Small intestine (tissue), 7 donors: ENCODE data around the gene SSH2. TPM values are rescaled to one million over a fixed set of nuclear protein-coding genes. Genes with fewer than 3 reads are reported as not detected.

Experiments used
- DNase-seq, 2 donors: peaks; one replicate each; pipeline versions ENCODE4 v3.0.0 to v3.0.0-alpha.2; 2013
- FAIRE-seq: peaks from 2 replicates; lab custom pipeline; 2012; peaks lifted over from hg19 to GRCh38; lab: Jason Lieb, UNC
- H3K27ac ChIP-seq, 3 donors: one replicate each; pipeline ENCODE4 v1.5.1; 2013; ENCODE audit warnings: low read length in 2 of 3, mild to moderate bottlenecking in 2 of 3, control low read depth in 1 of 3, inconsistent platforms in 1 of 3, low read depth in 1 of 3, moderate library complexity in 1 of 3
- H3K27me3 ChIP-seq, 3 donors: one replicate each; pipeline ENCODE4 v1.6.1; 2013; ENCODE audit warnings: low read length in 3 of 3, inconsistent platforms in 1 of 3; ENCODE audit not compliant: control insufficient read depth in 3 of 3, insufficient read depth in 3 of 3
- H3K36me3 ChIP-seq, 3 donors: one replicate each; pipeline ENCODE4 v1.6.1; 2013; ENCODE audit warnings: low read length in 3 of 3, inconsistent platforms in 1 of 3, low read depth in 1 of 3, mild to moderate bottlenecking in 1 of 3, moderate library complexity in 1 of 3; ENCODE audit not compliant: control insufficient read depth in 3 of 3, insufficient read depth in 2 of 3
- H3K4me1 ChIP-seq, 3 donors: one replicate each; pipeline ENCODE4 v1.6.1; 2013; ENCODE audit warnings: low read length in 2 of 3, inconsistent platforms in 1 of 3, low read depth in 1 of 3, mild to moderate bottlenecking in 1 of 3, moderate library complexity in 1 of 3; ENCODE audit not compliant: control insufficient read depth in 3 of 3, insufficient read depth in 2 of 3
- H3K4me3 ChIP-seq, 3 donors: one replicate each; pipeline ENCODE4 v1.5.1; 2013; ENCODE audit warnings: low read length in 3 of 3, control low read depth in 1 of 3, inconsistent platforms in 1 of 3, low read depth in 1 of 3, mild to moderate bottlenecking in 1 of 3, moderate library complexity in 1 of 3
- H3K9me3 ChIP-seq, 2 donors: one replicate each; pipeline ENCODE4 v1.6.1; 2013; ENCODE audit warnings: low read depth in 1 of 2, low read length in 1 of 2; ENCODE audit not compliant: control insufficient read depth in 2 of 2, insufficient read depth in 1 of 2
- WGBS, 3 donors: extraction: QIAGEN DNeasy Blood & Tissue Kit; methylation state at CpG; one replicate each; pipeline ENCODE4 v1.1.7; 2013; 5-methylcytosine and 5-hydroxymethylcytosine counted together
- polyA plus RNA-seq, 4 donors: library from polyadenylated mRNA; stranded (reverse) in 3 of 4; unstranded in 1 of 4; fragments of 200-250 nt in 3 of 4; fragments of 120-200 nt in 1 of 4; gene quantifications; one replicate each; pipeline versions ENCODE4 v1.2.1 to v1.2.3, GENCODE V29; 2013
- donor health status: healthy with polysubstance abuse.
- donor health status: control.
- donor health status: control.
- donor health status: Bipolar disorder and iron deficiency.
- donor health status: healthy.

Gene SSH2
- polyA plus RNA-seq, 4 donors: 11.6 to 18.9 (median 13.6) TPM

DNA sequence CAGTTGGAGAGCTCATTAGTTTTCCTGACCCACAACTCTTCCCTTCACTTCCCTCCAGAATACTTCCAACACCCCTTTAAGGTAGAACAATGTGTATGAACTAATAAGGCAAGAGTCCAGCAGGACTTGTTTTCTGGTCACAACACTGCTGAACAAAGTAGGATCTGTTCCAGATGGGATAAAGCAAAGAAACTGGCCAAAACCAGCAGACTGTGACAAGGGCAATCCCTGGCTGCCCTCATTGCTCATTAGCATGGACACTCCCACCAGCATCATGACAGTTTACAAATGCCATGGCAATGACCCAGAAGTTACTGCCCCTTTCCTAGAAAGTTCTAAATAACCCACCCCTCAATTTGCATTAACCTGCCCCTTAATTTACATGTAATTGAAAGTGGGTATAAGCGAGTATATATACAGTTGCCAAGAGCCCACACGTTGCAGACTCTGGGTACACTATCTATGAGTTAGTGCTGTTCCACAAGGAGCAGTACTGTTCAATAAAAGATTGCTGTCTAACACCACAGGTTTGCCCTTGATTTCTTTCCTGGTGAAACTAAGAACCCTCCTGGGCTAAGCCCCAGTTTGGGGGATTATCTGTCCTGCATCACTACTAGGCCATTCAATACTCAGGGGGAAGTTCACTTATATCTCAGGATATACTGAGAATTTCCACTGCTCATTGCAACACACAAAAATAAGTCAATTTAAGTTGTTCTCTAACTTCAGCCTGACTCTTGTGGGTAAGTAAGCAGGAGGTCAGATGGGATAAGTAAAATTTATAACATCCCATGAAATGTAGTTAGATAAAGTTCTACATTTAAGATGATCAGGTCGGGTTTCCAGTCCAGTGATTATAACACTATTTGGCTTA, 82.3 kb downstream of the SSH2 start:
- H3K27ac ChIP-seq: no peak overlapping the region
- DNase-seq: no peak
- no peak for FAIRE-seq

DNA sequence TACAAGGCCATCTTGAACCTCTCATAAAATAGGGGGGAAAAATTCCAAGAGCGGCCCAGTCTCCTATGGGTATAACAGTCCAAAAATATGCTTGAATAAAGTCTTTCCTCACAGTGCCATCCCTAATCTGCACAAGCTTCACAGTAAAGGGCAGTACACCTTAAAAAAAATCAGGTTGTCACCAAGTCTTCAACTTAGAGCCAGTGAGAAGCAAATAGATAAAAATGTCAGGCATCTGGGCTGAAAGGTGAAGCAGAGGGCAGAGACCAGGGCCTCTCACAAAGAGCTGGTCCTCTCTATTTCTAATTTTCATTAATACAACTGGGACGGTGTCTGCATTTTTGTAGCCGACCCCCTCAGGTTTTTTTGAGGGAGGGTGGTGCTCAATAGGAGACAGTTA, 82.9 kb downstream of the SSH2 start:
- Histone ChIP-seq H3K27ac (no peak overlapping the region), H3K9me3 (no peaks in the 10 kb centered on the region), H3K27me3 (no peaks in the 10 kb centered on the region), H3K4me1 (peaks cover 5 to 9% (median 6%) of the 10 kb centered on the region in 3 donors), H3K36me3 (no peaks in the 10 kb centered on the region), H3K4me3 (no peak overlapping the region)
- FAIRE-seq: no peak
- no peak for DNase-seq
- WGBS, 3 donors: 90 to 94% (median 92%) methylated on average over 3 of the region's 3 CpGs

More for the DNA sequence above, 82.3 kb downstream of the SSH2 start:
- no peaks in the 10 kb centered on the region for H3K36me3 ChIP-seq
- H3K9me3 ChIP-seq: no peaks in the 10 kb centered on the region
- WGBS, 3 donors: 82 to 88% (median 84%) methylated on average over 3 of the region's 3 CpGs
- no peaks in the 10 kb centered on the region for H3K27me3 ChIP-seq
- H3K4me3 ChIP-seq: no peak overlapping the region
- peaks cover 5 to 9% (median 6%) of the 10 kb centered on the region in 3 donors for H3K4me1 ChIP-seq

DNA sequence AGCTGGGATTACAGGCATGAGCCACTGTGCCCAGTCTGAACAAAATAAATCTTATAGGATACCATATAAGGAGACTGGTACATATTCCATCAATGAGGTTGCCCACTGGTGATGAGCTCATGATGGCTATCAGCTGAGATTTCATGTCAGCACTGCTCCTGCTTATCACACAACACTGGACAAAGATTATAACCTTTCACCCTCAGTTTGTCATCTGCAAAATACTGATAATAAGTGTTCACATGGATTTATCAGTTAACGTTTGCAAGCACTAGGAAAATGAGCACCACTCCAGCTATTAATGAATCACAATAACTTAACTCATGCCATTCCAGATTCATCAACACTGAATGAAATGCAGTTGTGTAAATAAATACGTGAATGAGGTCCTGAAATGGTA, 83.7 kb downstream of the SSH2 start:
- 44 to 66% (median 63%) methylated on average over 2 of the region's 2 CpGs for WGBS, 3 donors
- Histone ChIP-seq H3K4me1 (peaks cover 5 to 9% (median 6%) of the 10 kb centered on the region in 3 donors), H3K27me3 (no peaks in the 10 kb centered on the region), H3K9me3 (no peaks in the 10 kb centered on the region), H3K36me3 (no peaks in the 10 kb centered on the region), H3K4me3 (no peak overlapping the region), H3K27ac (no peak overlapping the region)
- DNase-seq: no peak
- FAIRE-seq: no peak

DNA sequence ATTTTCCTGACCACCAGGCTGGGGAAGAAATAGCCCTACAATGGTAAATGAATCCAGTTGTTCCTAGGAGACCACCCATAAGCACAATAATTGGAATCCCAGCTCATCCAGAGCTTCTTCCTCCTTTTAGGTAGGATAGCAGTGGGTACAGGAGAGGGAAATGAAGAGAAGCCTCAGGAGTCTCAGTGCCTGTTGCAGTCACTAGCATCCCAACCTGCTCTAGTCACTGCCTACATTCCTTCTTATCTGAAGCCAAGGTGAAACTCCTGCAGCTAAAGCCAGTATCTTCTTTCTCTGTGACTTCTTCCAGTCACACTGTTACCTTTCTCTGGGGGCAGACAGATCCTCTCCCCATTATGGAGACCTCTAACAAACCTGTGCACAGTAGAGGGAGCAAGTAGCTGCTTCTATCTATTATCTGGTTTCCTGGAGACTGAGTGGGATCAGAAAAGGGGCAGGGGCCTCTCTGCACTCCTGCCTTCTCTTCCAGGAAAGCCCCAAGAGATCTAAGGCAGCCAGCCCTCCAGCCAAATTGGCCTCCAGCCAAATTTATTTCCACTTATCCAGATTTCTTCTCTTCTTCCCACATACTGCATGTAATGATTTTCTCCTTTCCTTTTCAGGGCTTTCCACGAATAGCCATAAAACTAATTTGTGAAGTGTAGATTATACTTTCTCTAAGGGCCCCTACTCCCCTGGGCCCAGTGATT, 85.5 kb downstream of the SSH2 start:
- 38 to 48% (median 42%) methylated on average over 1 of the region's 1 CpG for WGBS, 3 donors
- Histone ChIP-seq H3K4me3 (no peak overlapping the region), H3K27me3 (no peaks in the 10 kb centered on the region), H3K9me3 (no peaks in the 10 kb centered on the region), H3K4me1 (peaks cover 5 to 8% (median 6%) of the 10 kb centered on the region in 3 donors), H3K36me3 (no peaks in the 10 kb centered on the region), H3K27ac (peak overlapping the region in 1 of 3 donors; percentile 3)
- no peak for FAIRE-seq
- DNase-seq: peak in 1 of 2 donors; percentile 44

DNA sequence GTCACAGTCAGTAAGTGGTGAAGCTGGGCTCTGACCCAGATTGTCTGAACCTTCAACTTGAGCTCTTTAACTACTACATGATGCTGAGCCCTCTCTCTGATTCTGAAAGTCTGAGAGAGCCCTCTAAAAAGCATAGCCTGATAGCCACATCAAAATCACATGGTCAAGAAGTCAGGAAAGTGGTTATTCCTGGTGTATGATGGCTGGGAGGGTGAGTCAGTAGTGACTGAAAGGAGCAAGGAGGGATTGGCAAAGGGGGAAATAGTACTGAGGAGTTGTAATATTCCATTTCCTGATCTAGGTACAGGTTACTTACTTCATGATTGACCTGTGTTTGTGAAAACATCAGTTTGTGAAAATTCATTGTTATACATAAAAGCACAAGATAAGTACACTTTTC, 89.1 kb downstream of the SSH2 start:
- no peaks in the 10 kb centered on the region for H3K27me3 ChIP-seq
- no peak overlapping the region for H3K27ac ChIP-seq
- H3K4me3 ChIP-seq: no peak overlapping the region
- DNase-seq (no peak), FAIRE-seq (no peak)
- no peaks in the 10 kb centered on the region for H3K9me3 ChIP-seq
- H3K36me3 ChIP-seq: peaks cover 0 to 16% (median 0%) of the 10 kb centered on the region in 3 donors
- peaks cover 0 to 7% (median 0%) of the 10 kb centered on the region in 3 donors for H3K4me1 ChIP-seq

DNA sequence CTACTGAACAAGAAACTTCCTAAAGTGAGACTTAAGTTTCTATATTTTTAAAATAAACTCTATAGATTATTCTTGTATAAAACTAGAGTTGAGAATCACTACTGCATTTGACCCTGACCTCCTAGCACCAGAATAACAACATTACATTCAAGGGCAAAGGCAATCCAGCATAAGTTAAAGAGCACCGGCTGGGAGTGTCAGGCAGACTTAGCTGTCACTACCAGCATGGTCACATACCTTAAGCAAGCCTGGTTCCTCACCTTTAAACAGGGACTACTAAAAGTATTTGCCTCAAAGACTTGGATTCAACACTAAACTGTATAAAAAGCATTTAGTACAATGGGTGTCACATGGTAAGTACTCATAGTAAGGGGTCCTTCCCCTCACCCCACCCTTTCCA, 90.4 kb downstream of the SSH2 start:
- DNase-seq (no peak), FAIRE-seq (no peak)
- no peaks in the 10 kb centered on the region for H3K27me3 ChIP-seq
- no peak overlapping the region for H3K4me3 ChIP-seq
- peaks cover 0 to 8% (median 0%) of the 10 kb centered on the region in 3 donors for H3K4me1 ChIP-seq
- WGBS, 3 donors: 75 to 92% (median 83%) methylated on average over 1 of the region's 1 CpG
- H3K9me3 ChIP-seq: no peaks in the 10 kb centered on the region
- H3K27ac ChIP-seq: no peak overlapping the region
- H3K36me3 ChIP-seq: peaks cover 0 to 16% (median 0%) of the 10 kb centered on the region in 3 donors

DNA sequence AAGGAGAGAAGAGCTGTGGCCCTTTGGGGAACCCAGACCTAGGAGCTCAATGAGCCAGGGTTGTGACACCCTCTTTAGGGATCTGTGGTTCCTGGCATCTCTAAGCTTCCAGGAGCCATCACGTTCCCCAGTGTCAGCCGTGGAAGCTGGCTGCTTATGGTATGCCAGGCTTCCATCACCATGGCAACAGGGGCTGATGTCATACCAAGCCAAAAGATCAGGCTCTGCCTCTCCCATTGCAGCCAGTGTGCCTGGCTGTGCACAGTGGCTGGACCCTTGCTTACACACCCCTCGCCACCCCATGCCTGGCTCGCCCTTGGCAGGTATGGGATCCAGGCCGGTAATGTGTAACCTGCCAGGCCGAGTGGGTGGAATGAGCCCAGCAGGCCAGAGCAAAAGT, 91.1 kb downstream of the SSH2 start:
- WGBS, 3 donors: 87 to 90% (median 88%) methylated on average over 6 of the region's 6 CpGs
- DNase-seq: no peak
- Histone ChIP-seq H3K27me3 (no peaks in the 10 kb centered on the region), H3K4me3 (no peak overlapping the region), H3K36me3 (peaks cover 0 to 16% (median 0%) of the 10 kb centered on the region in 3 donors), H3K9me3 (no peaks in the 10 kb centered on the region), H3K4me1 (peaks cover 0 to 3% (median 0%) of the 10 kb centered on the region in 3 donors), H3K27ac (no peak overlapping the region)
- no peak for FAIRE-seq

DNA sequence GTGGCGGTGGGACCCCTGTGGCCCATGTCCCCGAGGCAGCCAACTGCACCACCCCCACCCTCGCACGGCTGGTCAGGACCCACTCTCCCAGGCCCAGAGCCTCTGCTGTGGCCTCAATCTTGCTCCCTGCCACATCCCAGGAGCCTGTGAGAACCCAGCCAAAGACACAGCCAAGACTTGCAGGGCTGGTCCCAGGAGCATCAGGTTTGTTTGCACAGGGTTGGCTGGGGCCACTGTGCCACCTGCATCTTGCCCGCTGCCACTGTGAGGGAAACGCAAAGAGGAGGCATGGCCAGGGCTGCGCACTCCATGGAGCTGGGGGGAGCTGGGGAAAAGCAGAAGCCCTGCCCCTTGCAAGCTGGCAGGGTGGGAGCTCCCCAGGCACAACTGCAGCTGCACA, 92.5 kb downstream of the SSH2 start:
- no peak overlapping the region for H3K27ac ChIP-seq
- no peak overlapping the region for H3K4me3 ChIP-seq
- no peak for FAIRE-seq
- H3K4me1 ChIP-seq: peaks cover 0 to 3% (median 0%) of the 10 kb centered on the region in 3 donors
- no peaks in the 10 kb centered on the region for H3K9me3 ChIP-seq
- no peak for DNase-seq
- peaks cover 0 to 16% (median 0%) of the 10 kb centered on the region in 3 donors for H3K36me3 ChIP-seq
- WGBS, 3 donors: 72 to 88% (median 87%) methylated on average over 7 of the region's 7 CpGs
- no peaks in the 10 kb centered on the region for H3K27me3 ChIP-seq
